Lower lobe of right lung (tissue), 2 donors: Measurements from ENCODE around the gene MICU1. TPM values are rescaled to one million over a fixed set of nuclear protein-coding genes. Genes with fewer than 3 reads are reported as not detected.
A peak's percentile ranks its signal among the peaks of the same experiment; 100 is the strongest.
"Not testable (repeated sequence)": the region's sequence is repeated elsewhere in the genome, so short reads cannot be mapped to it uniquely, and the experiment has no call there.

Source experiments
- ATAC-seq, 2 donors: fragments of 200-7000 bp; cut with Tn5 transposase; one replicate each; pipeline ENCODE4 v1.9.1; 2020 to 2022; ENCODE audit warnings: mild to moderate bottlenecking in 2 of 2, moderate library complexity in 2 of 2
- DNase-seq: peaks from one replicate; pipeline ENCODE4 v3.0.0-alpha.2; 2020
- H3K27ac ChIP-seq: fragments of 200-600 bp; one replicate; pipeline ENCODE4 v1.8.0; 2022
- H3K27me3 ChIP-seq: fragments of 200-600 bp; one replicate; pipeline ENCODE4 v1.8.0; 2022; ENCODE audit warnings: low read depth
- H3K36me3 ChIP-seq: fragments of 200-600 bp; one replicate; pipeline ENCODE4 v1.8.0; 2022; ENCODE audit warnings: mild to moderate bottlenecking
- H3K4me1 ChIP-seq: fragments of 200-600 bp; one replicate; pipeline ENCODE4 v1.8.0; 2022
- H3K4me3 ChIP-seq: fragments of 200-600 bp; one replicate; pipeline ENCODE4 v1.8.0; 2022; ENCODE audit warnings: mild to moderate bottlenecking
- H3K9me3 ChIP-seq: fragments of 200-600 bp; one replicate; pipeline ENCODE4 v1.8.0; 2022
- intact Hi-C: fragments of 100-400 bp; cut with DNase I; formaldehyde crosslinking; loops from one replicate; pipeline ENCODE4 v1.11.0; 2022
- total RNA-seq: library from RNA; stranded (reverse); fragmentation: NEBNext Ultra II Directional; extraction: Animal tissue kit (Norgen Biotek cat#: 25700); gene quantifications from one replicate; pipeline ENCODE4 v1.2.1, GENCODE V29; 2021
- TF ChIP-seq, protein P1 (sequence below): fragments of 200-600 bp; IDR thresholded peaks from one replicate; pipeline ENCODE4 v1.8.0; 2022; ENCODE audit warnings: antibody characterized with exemption, mild to moderate bottlenecking
- donor health status: DM: no; HTN: yes; CAD: no; lungs with severe emphysema.

MICU1 gene
- total RNA-seq, 1 donor from 2014 or later: 57.1 TPM

- Histone ChIP-seq H3K4me1 (peaks cover 11% of the 10 kb centered on the region), H3K36me3 (peaks cover 67% of the 10 kb centered on the region), H3K27me3 (no peaks in the 10 kb centered on the region), H3K4me3 (no peak overlapping the region), H3K9me3 (no peaks in the 10 kb centered on the region), H3K27ac (no peak overlapping the region)
- DNase-seq (no peak), ATAC-seq (no peak)
- intact Hi-C loops: no loop called here
- TF ChIP-seq, protein P1, sequence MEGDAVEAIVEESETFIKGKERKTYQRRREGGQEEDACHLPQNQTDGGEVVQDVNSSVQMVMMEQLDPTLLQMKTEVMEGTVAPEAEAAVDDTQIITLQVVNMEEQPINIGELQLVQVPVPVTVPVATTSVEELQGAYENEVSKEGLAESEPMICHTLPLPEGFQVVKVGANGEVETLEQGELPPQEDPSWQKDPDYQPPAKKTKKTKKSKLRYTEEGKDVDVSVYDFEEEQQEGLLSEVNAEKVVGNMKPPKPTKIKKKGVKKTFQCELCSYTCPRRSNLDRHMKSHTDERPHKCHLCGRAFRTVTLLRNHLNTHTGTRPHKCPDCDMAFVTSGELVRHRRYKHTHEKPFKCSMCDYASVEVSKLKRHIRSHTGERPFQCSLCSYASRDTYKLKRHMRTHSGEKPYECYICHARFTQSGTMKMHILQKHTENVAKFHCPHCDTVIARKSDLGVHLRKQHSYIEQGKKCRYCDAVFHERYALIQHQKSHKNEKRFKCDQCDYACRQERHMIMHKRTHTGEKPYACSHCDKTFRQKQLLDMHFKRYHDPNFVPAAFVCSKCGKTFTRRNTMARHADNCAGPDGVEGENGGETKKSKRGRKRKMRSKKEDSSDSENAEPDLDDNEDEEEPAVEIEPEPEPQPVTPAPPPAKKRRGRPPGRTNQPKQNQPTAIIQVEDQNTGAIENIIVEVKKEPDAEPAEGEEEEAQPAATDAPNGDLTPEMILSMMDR: no peak
Measured at GRCh38 chr10:72561745-72562166, 64.1 kb downstream of the MICU1 start.

DNA sequence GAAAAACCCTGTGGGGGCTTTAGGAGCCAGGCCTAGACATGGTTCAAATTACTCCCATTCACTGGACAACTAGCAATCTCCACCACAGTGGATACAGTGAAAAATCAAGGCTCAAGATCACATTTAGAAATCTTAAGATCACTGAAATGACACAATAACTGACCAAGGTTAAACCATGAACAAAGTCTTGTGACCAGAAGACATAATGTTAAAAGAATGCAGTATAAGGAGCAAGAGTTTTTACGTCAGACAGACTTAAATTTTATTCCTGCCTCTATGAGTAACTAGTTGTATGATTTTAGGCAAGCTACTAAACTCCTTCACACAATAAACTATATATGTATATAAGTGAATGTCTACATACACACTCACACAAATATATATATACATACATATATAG lies 68.5 kb downstream of the MICU1 start:
- intact Hi-C loops: no loop called here
- DNase-seq (no peak), ATAC-seq (no peak)
- H3K9me3 ChIP-seq: no peaks in the 10 kb centered on the region
- H3K36me3 ChIP-seq: peaks cover 43% of the 10 kb centered on the region
- no peak overlapping the region for H3K4me3 ChIP-seq
- TF ChIP-seq, protein P1: no peak
- no peak overlapping the region for H3K27ac ChIP-seq
- H3K27me3 ChIP-seq: no peaks in the 10 kb centered on the region
- H3K4me1 ChIP-seq: peaks cover 13% of the 10 kb centered on the region

GRCh38 chr10:72552857-72553256 lies 73.0 kb downstream of the MICU1 start:
- TF ChIP-seq, protein P1: no peak
- no peak overlapping the region for H3K4me3 ChIP-seq
- H3K27ac ChIP-seq: peak overlapping the region; percentile 32

GRCh38 chr10:72550239-72550638 lies 75.6 kb downstream of the MICU1 start:
- no peaks in the 10 kb centered on the region for H3K9me3 ChIP-seq
- TF ChIP-seq, protein P1: no peak
- peaks cover 35% of the 10 kb centered on the region for H3K36me3 ChIP-seq
- intact Hi-C loops: no loop called here
- peaks cover 13% of the 10 kb centered on the region for H3K4me1 ChIP-seq
- no peak overlapping the region for H3K27ac ChIP-seq
- H3K27me3 ChIP-seq: no peaks in the 10 kb centered on the region
- ATAC-seq (no peak), DNase-seq (no peak)
- H3K4me3 ChIP-seq: no peak overlapping the region

More at GRCh38 chr10:72552857-72553256, 73.0 kb downstream of the MICU1 start:
- Histone ChIP-seq H3K4me1 (peaks cover 13% of the 10 kb centered on the region), H3K36me3 (peaks cover 32% of the 10 kb centered on the region), H3K27me3 (no peaks in the 10 kb centered on the region), H3K9me3 (no peaks in the 10 kb centered on the region)
- ATAC-seq (peak; percentile 75 to 91), DNase-seq (no peak)
- intact Hi-C loops: no loop called here

GRCh38 chr10:72545546-72545945 lies 80.3 kb downstream of the MICU1 start:
- Histone ChIP-seq H3K36me3 (peaks cover 29% of the 10 kb centered on the region), H3K27ac (no peak overlapping the region), H3K4me3 (no peak overlapping the region), H3K4me1 (no peaks in the 10 kb centered on the region), H3K9me3 (peaks cover 11% of the 10 kb centered on the region), H3K27me3 (no peaks in the 10 kb centered on the region)
- TF ChIP-seq, protein P1: no peak
- DNase-seq (no peak), ATAC-seq (no peak)
- intact Hi-C loops: no loop called here

- DNase-seq, intact Hi-C loops, H3K4me3 ChIP-seq, ATAC-seq, H3K4me1 ChIP-seq, H3K27ac ChIP-seq, H3K27me3 ChIP-seq: not testable (repeated sequence)
- Histone ChIP-seq H3K9me3 (peaks cover 11% of the 10 kb centered on the region), H3K36me3 (peaks cover 13% of the 10 kb centered on the region)
Measured at GRCh38 chr10:72543855-72544254, 82.0 kb downstream of the MICU1 start.
